ENCODE results near the gene PIK3CD. TPM values are rescaled to one million over a fixed set of nuclear protein-coding genes. Genes with fewer than 3 reads are reported as not detected.
A peak's percentile ranks its signal among the peaks of the same experiment; 100 is the strongest.
"Not testable (repeated sequence)": the region's sequence is repeated elsewhere in the genome, so short reads cannot be mapped to it uniquely, and the experiment has no call there.

Gene PIK3CD
- total RNA-seq, 1 donor from 2014 or later: 287 TPM

DNA sequence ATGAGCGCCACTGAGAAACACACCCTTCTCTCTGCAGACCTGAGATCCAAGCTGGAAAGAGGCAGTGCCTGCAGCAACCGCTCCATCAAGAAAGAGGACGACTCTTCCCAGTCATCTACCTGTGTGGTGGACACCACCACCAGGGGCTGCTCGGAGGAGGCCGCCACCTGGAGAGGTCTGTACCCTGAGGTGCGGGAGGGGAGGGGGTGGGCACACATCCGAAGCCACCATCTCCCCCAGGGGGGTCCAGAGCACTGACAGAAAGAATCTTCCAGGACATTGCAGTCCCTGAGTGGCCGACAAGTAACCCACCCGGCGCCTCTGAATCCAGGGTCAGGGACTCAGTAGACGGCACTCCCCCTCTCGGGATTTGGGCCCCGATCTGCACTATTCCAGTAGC is 39.8 kb upstream of the PIK3CD start:
- Mint-ChIP-seq H3K27me3 (ENCODE audit: insufficient read depth) (no peaks in the 10 kb centered on the region), H3K9me3 (no peaks in the 10 kb centered on the region), H3K4me3 (no peak overlapping the region), H3K36me3 (ENCODE audit: low read depth) (peaks cover 4% of the 10 kb centered on the region), H3K27ac (no peak overlapping the region), H3K4me1 (ENCODE audit: low read depth) (no peaks in the 10 kb centered on the region)
- DNase-seq (ENCODE audit: low spot score): no peak
- intact Hi-C loops (cut with micrococcal nuclease): no loop called here

- H3K4me3 Mint-ChIP-seq: no peak overlapping the region
- no peaks in the 10 kb centered on the region for H3K27me3 Mint-ChIP-seq (ENCODE audit: insufficient read depth)
- H3K27ac Mint-ChIP-seq: no peak overlapping the region
- intact Hi-C loops (cut with micrococcal nuclease): no loop called here
- H3K36me3 Mint-ChIP-seq (ENCODE audit: low read depth): peaks cover 4% of the 10 kb centered on the region
- no peak for DNase-seq (ENCODE audit: low spot score)
- H3K9me3 Mint-ChIP-seq: no peaks in the 10 kb centered on the region
- H3K4me1 Mint-ChIP-seq (ENCODE audit: low read depth): no peaks in the 10 kb centered on the region
These were observed 39.2 kb upstream of the PIK3CD start for GRCh38 chr1:9612162-9612845.

GRCh38 chr1:9612871-9613624 is 38.5 kb upstream of the PIK3CD start:
- H3K36me3 Mint-ChIP-seq (ENCODE audit: low read depth): no peaks in the 10 kb centered on the region
- H3K27ac Mint-ChIP-seq: no peak overlapping the region
- H3K27me3 Mint-ChIP-seq (ENCODE audit: insufficient read depth): no peaks in the 10 kb centered on the region
- no peak overlapping the region for H3K4me3 Mint-ChIP-seq
- H3K4me1 Mint-ChIP-seq (ENCODE audit: low read depth): no peaks in the 10 kb centered on the region
- no peak for DNase-seq (ENCODE audit: low spot score)
- H3K9me3 Mint-ChIP-seq: no peaks in the 10 kb centered on the region
- intact Hi-C loops (cut with micrococcal nuclease): no loop called here

- Mint-ChIP-seq H3K27ac (no peak overlapping the region), H3K4me1 (ENCODE audit: low read depth) (no peaks in the 10 kb centered on the region), H3K4me3 (no peak overlapping the region), H3K9me3 (no peaks in the 10 kb centered on the region), H3K36me3 (ENCODE audit: low read depth) (no peaks in the 10 kb centered on the region), H3K27me3 (ENCODE audit: insufficient read depth) (no peaks in the 10 kb centered on the region)
- DNase-seq (ENCODE audit: low spot score): no peak
- intact Hi-C loops (cut with micrococcal nuclease): no loop called here
These were observed 37.8 kb upstream of the PIK3CD start for GRCh38 chr1:9613625-9614299.

DNA sequence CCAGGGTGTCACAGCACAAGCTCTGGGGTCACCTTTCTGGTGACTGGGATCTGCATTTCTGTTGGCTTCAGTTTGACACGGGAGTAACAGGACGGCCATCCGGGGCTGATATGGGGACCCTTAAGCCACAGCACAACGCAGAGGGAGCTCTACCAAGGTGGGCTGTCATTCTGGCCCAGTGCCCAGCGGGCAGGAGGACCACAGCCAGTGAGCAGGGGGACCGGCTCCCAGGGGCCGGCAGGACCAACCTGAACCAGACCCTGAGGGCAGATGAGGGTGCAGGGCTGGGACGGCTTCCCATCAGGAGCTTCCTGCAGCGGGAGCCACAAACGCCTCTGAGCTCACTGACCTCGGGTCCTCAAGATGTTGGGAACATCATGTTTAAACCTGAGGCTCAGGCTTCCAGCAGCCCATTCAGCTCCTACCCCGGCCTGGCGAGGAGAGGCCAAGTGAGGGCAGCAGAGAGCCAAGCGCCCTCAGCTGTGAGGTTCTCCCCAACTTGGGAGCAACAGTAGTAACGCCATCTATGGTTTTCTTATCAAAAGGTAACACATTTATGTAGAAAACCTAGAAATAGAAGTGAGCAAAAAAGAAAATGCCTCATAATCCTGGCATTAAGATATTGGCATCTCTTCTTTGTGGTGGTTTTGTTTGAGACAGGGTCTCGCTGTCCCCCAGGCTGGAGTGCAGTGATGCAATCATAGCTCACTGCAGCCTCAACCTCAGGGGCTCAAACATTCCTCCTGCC is 36.0 kb upstream of the PIK3CD start:
- Mint-ChIP-seq H3K36me3 (ENCODE audit: low read depth) (no peaks in the 10 kb centered on the region), H3K4me1 (ENCODE audit: low read depth) (no peaks in the 10 kb centered on the region), H3K4me3 (no peak overlapping the region), H3K27me3 (ENCODE audit: insufficient read depth) (no peaks in the 10 kb centered on the region), H3K27ac (no peak overlapping the region), H3K9me3 (no peaks in the 10 kb centered on the region)
- DNase-seq (ENCODE audit: low spot score): peak; percentile 47
- intact Hi-C loops (cut with micrococcal nuclease): no loop called here

GRCh38 chr1:9618909-9619679 is 32.4 kb upstream of the PIK3CD start:
- no peak for DNase-seq (ENCODE audit: low spot score)
- Mint-ChIP-seq H3K27me3 (ENCODE audit: insufficient read depth) (peaks cover 8% of the 10 kb centered on the region), H3K9me3 (no peaks in the 10 kb centered on the region), H3K4me3 (no peak overlapping the region), H3K4me1 (ENCODE audit: low read depth) (no peaks in the 10 kb centered on the region), H3K36me3 (ENCODE audit: low read depth) (no peaks in the 10 kb centered on the region), H3K27ac (peak overlapping the region; percentile 52)
- intact Hi-C loops (cut with micrococcal nuclease): no loop called here

DNA sequence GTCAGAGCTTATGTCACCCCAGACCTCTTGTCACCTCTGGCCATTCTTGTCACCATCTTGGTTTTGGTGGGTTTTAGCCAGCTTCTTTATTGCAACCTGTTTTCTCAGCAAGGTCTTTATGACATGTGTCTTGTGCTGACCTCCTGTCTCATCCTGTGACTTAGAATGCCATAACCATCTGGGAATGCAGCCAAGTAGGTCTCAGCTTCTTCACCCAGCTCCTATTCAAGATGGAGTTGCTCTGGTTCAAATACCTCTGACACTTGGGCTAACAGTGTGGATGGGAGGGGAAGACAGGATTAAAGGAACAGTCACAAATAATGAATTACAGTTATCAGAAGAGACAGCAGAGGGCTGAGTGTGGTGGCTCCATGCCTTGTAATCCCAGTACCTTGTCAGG is 30.5 kb upstream of the PIK3CD start:
- intact Hi-C loops (cut with micrococcal nuclease): no loop called here

DNA sequence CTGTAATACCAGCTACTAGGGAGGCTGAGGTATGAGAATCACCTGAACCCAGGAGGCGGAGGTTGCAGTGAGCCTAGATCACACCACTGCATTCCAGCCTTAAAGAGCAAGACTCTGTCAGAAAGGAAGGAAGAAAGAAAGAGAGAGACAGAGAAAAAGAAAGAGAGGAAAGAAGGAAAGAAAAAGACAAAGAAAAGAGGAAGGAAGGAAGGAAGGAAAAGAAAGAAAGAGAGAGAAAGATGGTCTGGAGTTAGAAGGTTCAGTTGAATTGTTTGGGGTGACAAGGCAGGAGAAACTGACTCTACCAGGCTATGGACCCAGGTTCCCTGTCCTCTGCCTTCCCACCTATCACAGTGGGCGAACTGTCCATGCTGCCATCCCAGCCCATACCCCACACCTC is 27.4 kb upstream of the PIK3CD start:
- no peak for DNase-seq (ENCODE audit: low spot score)
- Mint-ChIP-seq H3K4me3 (no peak overlapping the region), H3K9me3 (no peaks in the 10 kb centered on the region), H3K36me3 (ENCODE audit: low read depth) (no peaks in the 10 kb centered on the region), H3K27ac (peak overlapping the region; percentile 76), H3K27me3 (ENCODE audit: insufficient read depth) (peaks cover 18% of the 10 kb centered on the region), H3K4me1 (ENCODE audit: low read depth) (peaks cover 31% of the 10 kb centered on the region)
- intact Hi-C loops (cut with micrococcal nuclease): no loop called here

More for the DNA sequence above, 30.5 kb upstream of the PIK3CD start:
- Mint-ChIP-seq H3K27me3 (ENCODE audit: insufficient read depth) (peaks cover 14% of the 10 kb centered on the region), H3K27ac (no peak overlapping the region), H3K9me3 (no peaks in the 10 kb centered on the region), H3K4me3 (no peak overlapping the region), H3K4me1 (ENCODE audit: low read depth) (peaks cover 6% of the 10 kb centered on the region), H3K36me3 (ENCODE audit: low read depth) (no peaks in the 10 kb centered on the region)
- DNase-seq (ENCODE audit: low spot score): no peak

GRCh38 chr1:9625030-9625429 is 26.5 kb upstream of the PIK3CD start:
- not testable (repeated sequence) for H3K27ac Mint-ChIP-seq; H3K36me3 Mint-ChIP-seq (ENCODE audit: low read depth); DNase-seq (ENCODE audit: low spot score); H3K9me3 Mint-ChIP-seq; H3K4me3 Mint-ChIP-seq
- Mint-ChIP-seq H3K4me1 (ENCODE audit: low read depth) (peaks cover 36% of the 10 kb centered on the region), H3K27me3 (ENCODE audit: insufficient read depth) (peaks cover 18% of the 10 kb centered on the region)
- intact Hi-C loops (cut with micrococcal nuclease): loop anchor here (5.0 kb wide), 1 partner anchor 47 kb away; no protein-coding TSS in a partner anchor

- Mint-ChIP-seq H3K9me3 (no peaks in the 10 kb centered on the region), H3K4me3 (peak overlapping the region; percentile 80), H3K27ac (peak overlapping the region; percentile 72), H3K27me3 (ENCODE audit: insufficient read depth) (peaks cover 15% of the 10 kb centered on the region), H3K36me3 (ENCODE audit: low read depth) (peaks cover 7% of the 10 kb centered on the region), H3K4me1 (ENCODE audit: low read depth) (peaks cover 46% of the 10 kb centered on the region)
- DNase-seq (ENCODE audit: low spot score): peak; percentile 37
- intact Hi-C loops (cut with micrococcal nuclease): loop anchor here (2.0 to 5.0 kb wide), 2 partner anchors 37 to 46 kb away; partner anchors contain the start of gene TMEM201
These were observed 25.3 kb upstream of the PIK3CD start for GRCh38 chr1:9626201-9626608.

DNA sequence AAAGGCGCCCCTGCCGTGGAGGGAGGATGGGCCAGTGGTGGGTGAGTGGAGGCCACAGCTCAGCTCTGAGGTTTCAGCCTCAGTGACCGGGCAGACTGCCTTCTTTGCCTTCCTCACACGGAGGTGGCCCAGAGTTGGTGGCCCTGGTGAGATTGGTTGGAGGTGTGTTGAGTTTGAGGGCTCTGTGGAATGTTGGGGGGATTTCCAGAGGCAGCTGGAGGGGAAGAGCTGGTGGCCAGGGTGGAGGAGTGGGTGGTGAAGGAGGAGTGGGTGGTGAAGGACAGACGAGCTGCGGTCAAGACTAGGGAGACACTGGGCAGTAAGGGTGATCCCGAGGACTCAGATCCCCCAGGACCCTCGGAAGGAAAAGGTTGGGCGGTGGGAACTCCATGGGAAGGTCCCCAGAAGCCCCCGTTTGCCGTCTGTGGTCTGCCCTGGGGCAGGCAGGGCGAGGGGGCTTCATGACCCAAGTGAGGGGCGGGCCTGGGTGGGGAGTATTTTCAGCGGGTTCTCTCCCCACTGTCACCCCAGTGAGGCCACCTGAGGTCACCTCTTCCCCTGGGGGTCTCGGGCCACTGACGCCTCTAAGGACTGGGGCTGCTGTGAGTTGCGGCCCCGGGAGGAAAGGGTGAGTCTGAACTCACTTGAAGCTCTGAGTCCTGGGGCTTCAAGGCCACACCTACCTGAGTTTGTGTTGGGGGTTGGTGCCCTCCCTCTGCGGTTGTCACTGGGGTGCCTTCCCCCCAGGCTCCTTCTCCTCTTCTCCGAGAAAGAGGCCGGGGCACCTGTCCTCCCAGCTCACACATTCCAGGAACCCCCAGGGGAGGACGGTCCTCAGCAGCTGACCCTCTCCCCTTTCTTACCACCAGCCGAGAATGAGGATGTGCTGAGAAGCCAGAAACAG is 22.7 kb upstream of the PIK3CD start:
- no peaks in the 10 kb centered on the region for H3K9me3 Mint-ChIP-seq
- H3K36me3 Mint-ChIP-seq (ENCODE audit: low read depth): peaks cover 24% of the 10 kb centered on the region
- H3K27me3 Mint-ChIP-seq (ENCODE audit: insufficient read depth): peaks cover 12% of the 10 kb centered on the region
- H3K4me3 Mint-ChIP-seq: peak overlapping the region; percentile 94
- DNase-seq (ENCODE audit: low spot score): peak; percentile 66
- intact Hi-C loops (cut with micrococcal nuclease): loop anchor here (1.0 to 5.0 kb wide), 5 partner anchors 27 to 314 kb away; partner anchors contain the start of genes CLSTN1, CTNNBIP1, LZIC and NMNAT1
- H3K4me1 Mint-ChIP-seq (ENCODE audit: low read depth): peaks cover 60% of the 10 kb centered on the region
- peak overlapping the region; percentile 94 for H3K27ac Mint-ChIP-seq
